ENCODE measurements around the gene BANK1.
A peak's percentile ranks its signal among the peaks of the same experiment; 100 is the strongest.

The BANK1 gene

GRCh38 chr4:101807351-101807750, 16.8 kb downstream of the BANK1 start:
- intact Hi-C loops (cut with DNase I) = no loop called here
- DNase-seq = no peak

- intact Hi-C loops (cut with DNase I) = no loop called here
Measured at GRCh38 chr4:101813604-101814003, 23.1 kb downstream of the BANK1 start.

GRCh38 chr4:101818362-101818761, 27.8 kb downstream of the BANK1 start:
- intact Hi-C loops (cut with DNase I) = no loop called here

More at GRCh38 chr4:101813604-101814003, 23.1 kb downstream of the BANK1 start:
- DNase-seq = no peak

GRCh38 chr4:101823864-101824263, 33.3 kb downstream of the BANK1 start:
- no peak for DNase-seq
- intact Hi-C loops (cut with DNase I) = no loop called here

More at GRCh38 chr4:101818362-101818761, 27.8 kb downstream of the BANK1 start:
- no peak for DNase-seq

- intact Hi-C loops (cut with DNase I) = no loop called here
- DNase-seq = no peak
Measured at GRCh38 chr4:101824500-101824899, 34.0 kb downstream of the BANK1 start.

- intact Hi-C loops (cut with DNase I) = no loop called here
- no peak for DNase-seq
Measured at GRCh38 chr4:101825953-101826352, 35.4 kb downstream of the BANK1 start.

- no peak for DNase-seq
- intact Hi-C loops (cut with DNase I) = no loop called here
Measured at GRCh38 chr4:101831816-101832215, 41.3 kb downstream of the BANK1 start.

- DNase-seq = no peak
- intact Hi-C loops (cut with DNase I) = no loop called here
Measured at GRCh38 chr4:101833480-101833879, 43.0 kb downstream of the BANK1 start.

- DNase-seq = peak in 25 of 42 donors; percentile 3 to 55 (median 25)
- intact Hi-C loops (cut with DNase I) = no loop called here
Measured at GRCh38 chr4:101835121-101835904, 44.8 kb downstream of the BANK1 start.

GRCh38 chr4:101843054-101843453, 52.5 kb downstream of the BANK1 start:
- DNase-seq = no peak
- intact Hi-C loops (cut with DNase I) = no loop called here

GRCh38 chr4:101846550-101846949, 56.0 kb downstream of the BANK1 start:
- intact Hi-C loops (cut with DNase I) = no loop called here
- peak in 2 of 42 donors; percentile 10 to 13 for DNase-seq

GRCh38 chr4:101850698-101851097, 60.2 kb downstream of the BANK1 start:
- intact Hi-C loops (cut with DNase I) = no loop called here

GRCh38 chr4:101851672-101852071, 61.1 kb downstream of the BANK1 start:
- DNase-seq = no peak
- intact Hi-C loops (cut with DNase I) = no loop called here

More at GRCh38 chr4:101850698-101851097, 60.2 kb downstream of the BANK1 start:
- no peak for DNase-seq

GRCh38 chr4:101853028-101853427, 62.5 kb downstream of the BANK1 start:
- no peak for DNase-seq
- intact Hi-C loops (cut with DNase I) = no loop called here

- intact Hi-C loops (cut with DNase I) = no loop called here
- DNase-seq = no peak
Measured at GRCh38 chr4:101853691-101854090, 63.2 kb downstream of the BANK1 start.

GRCh38 chr4:101855239-101855638, 64.7 kb downstream of the BANK1 start:
- intact Hi-C loops (cut with DNase I) = no loop called here
- no peak for DNase-seq

- DNase-seq = no peak
- intact Hi-C loops (cut with DNase I) = no loop called here
Measured at GRCh38 chr4:101856149-101856548, 65.6 kb downstream of the BANK1 start.

GRCh38 chr4:101857176-101857575, 66.6 kb downstream of the BANK1 start:
- intact Hi-C loops (cut with DNase I) = no loop called here
- no peak for DNase-seq

GRCh38 chr4:101858641-101859040, 68.1 kb downstream of the BANK1 start:
- DNase-seq = no peak
- intact Hi-C loops (cut with DNase I) = no loop called here

- intact Hi-C loops (cut with DNase I) = no loop called here
- DNase-seq = no peak
Measured at GRCh38 chr4:101862595-101862994, 72.1 kb downstream of the BANK1 start.

- DNase-seq = no peak
- intact Hi-C loops (cut with DNase I) = no loop called here
Measured at GRCh38 chr4:101864660-101865059, 74.1 kb downstream of the BANK1 start.

Data from head of caudate nucleus (tissue), 42 donors.